K562 (cell line): ENCODE results near the gene PCSK7.

Source experiments
- CAMTA2 ChIP-seq: fragments of 250-450 bp; sonication (Bioruptor Pico); conservative IDR thresholded peaks from 2 replicates; pipeline ENCODE4 v1.5.1; 2022
- FOXK1 ChIP-seq: sonication (generic); formaldehyde crosslinking; IDR thresholded peaks from 2 replicates; pipeline ENCODE4 v1.8.0; 2022; ENCODE audit warnings: missing genetic modification reagents, mild to moderate bottlenecking, borderline replicate concordance
- MYBL2 ChIP-seq, 2 experiments: fragments of 450-650 bp in 1 of 2; sonication (generic) in 1 of 2; formaldehyde crosslinking in 1 of 2; IDR thresholded peaks; 2 replicates each; pipeline versions ENCODE4 v1.6.1 to v1.8.1; 2017 to 2022; ENCODE audit warnings: borderline replicate concordance in 1 of 2, inconsistent platforms in 1 of 2, low read depth in 1 of 2, mild to moderate bottlenecking in 1 of 2, missing genetic modification reagents in 1 of 2, moderate library complexity in 1 of 2
- NCOA1 ChIP-seq: fragments of 450-650 bp; IDR thresholded peaks from 2 replicates; pipeline ENCODE4 v1.6.1; 2016; ENCODE audit warnings: low read depth
- PHTF2 ChIP-seq: fragments of 250-450 bp; sonication (Bioruptor Pico); IDR thresholded peaks from 2 replicates; pipeline ENCODE4 v1.5.0; 2021; ENCODE audit warnings: mild to moderate bottlenecking
- RB1 ChIP-seq: fragments of 450-650 bp; IDR thresholded peaks from 2 replicates; pipeline ENCODE4 v1.6.1; 2017; ENCODE audit warnings: low read depth, mild to moderate bottlenecking
- RCOR1 ChIP-seq, 2 experiments: IDR thresholded peaks; 2 replicates each; pipeline ENCODE4 v1.6.1; 2012; ENCODE audit warnings: low read depth in 2 of 2, low read length in 2 of 2, borderline replicate concordance in 1 of 2, improper control_type of control experiment in 1 of 2
- SNRNP70 ChIP-seq: fragments of 200-400 bp; formaldehyde crosslinking; optimal IDR thresholded peaks from 2 replicates; pipeline ENCODE3; 2017; ENCODE audit warnings: low read depth, low read length
- TAF1 ChIP-seq: IDR thresholded peaks from 2 replicates; pipeline ENCODE4 v1.6.1; 2011; ENCODE audit warnings: mild to moderate bottlenecking, low read length, moderate library complexity; ENCODE audit not compliant: insufficient read depth, control insufficient read depth, severe bottlenecking; ENCODE audit errors: extremely low read depth
- TAF15 ChIP-seq: fragments of 200-400 bp; formaldehyde crosslinking; IDR thresholded peaks from 2 replicates; pipeline ENCODE4 v1.6.1; 2017; ENCODE audit warnings: mild to moderate bottlenecking, low read depth, low read length, moderate library complexity
- ZHX1 ChIP-seq: fragments of 150-350 bp; conservative IDR thresholded peaks from 2 replicates; pipeline ENCODE4 v1.6.1; 2014; ENCODE audit warnings: low read length
- ZNF121 ChIP-seq: sonication (generic); formaldehyde crosslinking; conservative IDR thresholded peaks from 2 replicates; pipeline ENCODE4 v1.8.0; 2022; ENCODE audit warnings: missing genetic modification reagents
- ZNF76 ChIP-seq: fragments of 250-450 bp; sonication (Bioruptor Pico); IDR thresholded peaks from 2 replicates; pipeline ENCODE4 v1.4.0; 2020; ENCODE audit warnings: mild to moderate bottlenecking, moderate library complexity, borderline replicate concordance

GRCh38 chr11:117166491-117166890, 65.4 kb downstream of the PCSK7 start:
- TF ChIP-seq RB1 (no peak), ZNF76 (no peak), ZNF121 (CRISPR knock-in tag) (no peak), ZHX1 (no peak), FOXK1 (CRISPR knock-in tag) (no peak), PHTF2 (no peak), TAF15 (no peak), TAF1 (no peak), MYBL2 (IDR thresholded peaks at IDR 0.05; ENCODE audit: low read depth) (no peak), MYBL2 (CRISPR knock-in tag; IDR thresholded peaks at IDR 0.05; ENCODE audit: borderline replicate concordance) (no peak), SNRNP70 (no peak), NCOA1 (no peak), CAMTA2 (CRISPR knock-in tag) (no peak), RCOR1 (IDR thresholded peaks at IDR 0.05; ENCODE audit: borderline replicate concordance in 1 of 2, low read depth in 2 of 2, low read length in 2 of 2) (no peak)
